ENCODE data around the gene HIPK2. TPM values are rescaled to one million over a fixed set of nuclear protein-coding genes. Genes with fewer than 3 reads are reported as not detected.

The HIPK2 gene
- total and polyA plus RNA-seq, 2 experiments from 2014 or later = 7.3 to 16.9 TPM

- Histone ChIP-seq H3K4me3 (no peak overlapping the region), H3K27me3 (ENCODE audit: insufficient read depth) (no peaks in the 10 kb centered on the region), H3K79me2 (replicated peaks; ENCODE audit: insufficient read depth) (no peaks in the 10 kb centered on the region), H3K36me3 (ENCODE audit: insufficient read depth) (no peaks in the 10 kb centered on the region), H4K20me1 (replicated peaks; ENCODE audit: insufficient read depth) (no peaks in the 10 kb centered on the region), H3K4me2 (no peak overlapping the region), H3F3A (replicated peaks; ENCODE audit: low read depth) (no peaks in the 10 kb centered on the region), H2AFZ (no peak overlapping the region), H3K9me2 (ENCODE audit: insufficient read depth) (0 out of 2 replicates have a peak, but pooled peaks cover 5% of the 10 kb centered on the region), H3K27ac (ENCODE audit: low read depth) (no peak overlapping the region), H3K4me1 (ENCODE audit: insufficient read depth) (peaks cover 23% of the 10 kb centered on the region)
- H3K4me1 Mint-ChIP-seq = peaks cover 36% of the 10 kb centered on the region
- H3K27ac Mint-ChIP-seq = no peak overlapping the region
- ATAC-seq = no peak
- peaks cover 2% of the 10 kb centered on the region; the same call in 1 of the 3 replicates for H3K9me3 Mint-ChIP-seq
- TF ChIP-seq, protein P1, sequence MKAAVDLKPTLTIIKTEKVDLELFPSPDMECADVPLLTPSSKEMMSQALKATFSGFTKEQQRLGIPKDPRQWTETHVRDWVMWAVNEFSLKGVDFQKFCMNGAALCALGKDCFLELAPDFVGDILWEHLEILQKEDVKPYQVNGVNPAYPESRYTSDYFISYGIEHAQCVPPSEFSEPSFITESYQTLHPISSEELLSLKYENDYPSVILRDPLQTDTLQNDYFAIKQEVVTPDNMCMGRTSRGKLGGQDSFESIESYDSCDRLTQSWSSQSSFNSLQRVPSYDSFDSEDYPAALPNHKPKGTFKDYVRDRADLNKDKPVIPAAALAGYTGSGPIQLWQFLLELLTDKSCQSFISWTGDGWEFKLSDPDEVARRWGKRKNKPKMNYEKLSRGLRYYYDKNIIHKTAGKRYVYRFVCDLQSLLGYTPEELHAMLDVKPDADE (IDR thresholded peaks at IDR 0.05) = no peak
- no peak for TF ChIP-seq EZH2phosphoT487 (IDR thresholded peaks at IDR 0.05; ENCODE audit: unreplicated experiment)
- TF ChIP-seq POLR2AphosphoS5 (IDR thresholded peaks at IDR 0.05; ENCODE audit: low read depth) = no peak
- no peak for TF ChIP-seq CREB1 (CRISPR knock-in tag; IDR thresholded peaks at IDR 0.05; ENCODE audit: low read depth)
- TF ChIP-seq ZNF331 (CRISPR knock-in tag; IDR thresholded peaks at IDR 0.05; ENCODE audit: low read depth) = no peak
- TF ChIP-seq, protein P2, sequence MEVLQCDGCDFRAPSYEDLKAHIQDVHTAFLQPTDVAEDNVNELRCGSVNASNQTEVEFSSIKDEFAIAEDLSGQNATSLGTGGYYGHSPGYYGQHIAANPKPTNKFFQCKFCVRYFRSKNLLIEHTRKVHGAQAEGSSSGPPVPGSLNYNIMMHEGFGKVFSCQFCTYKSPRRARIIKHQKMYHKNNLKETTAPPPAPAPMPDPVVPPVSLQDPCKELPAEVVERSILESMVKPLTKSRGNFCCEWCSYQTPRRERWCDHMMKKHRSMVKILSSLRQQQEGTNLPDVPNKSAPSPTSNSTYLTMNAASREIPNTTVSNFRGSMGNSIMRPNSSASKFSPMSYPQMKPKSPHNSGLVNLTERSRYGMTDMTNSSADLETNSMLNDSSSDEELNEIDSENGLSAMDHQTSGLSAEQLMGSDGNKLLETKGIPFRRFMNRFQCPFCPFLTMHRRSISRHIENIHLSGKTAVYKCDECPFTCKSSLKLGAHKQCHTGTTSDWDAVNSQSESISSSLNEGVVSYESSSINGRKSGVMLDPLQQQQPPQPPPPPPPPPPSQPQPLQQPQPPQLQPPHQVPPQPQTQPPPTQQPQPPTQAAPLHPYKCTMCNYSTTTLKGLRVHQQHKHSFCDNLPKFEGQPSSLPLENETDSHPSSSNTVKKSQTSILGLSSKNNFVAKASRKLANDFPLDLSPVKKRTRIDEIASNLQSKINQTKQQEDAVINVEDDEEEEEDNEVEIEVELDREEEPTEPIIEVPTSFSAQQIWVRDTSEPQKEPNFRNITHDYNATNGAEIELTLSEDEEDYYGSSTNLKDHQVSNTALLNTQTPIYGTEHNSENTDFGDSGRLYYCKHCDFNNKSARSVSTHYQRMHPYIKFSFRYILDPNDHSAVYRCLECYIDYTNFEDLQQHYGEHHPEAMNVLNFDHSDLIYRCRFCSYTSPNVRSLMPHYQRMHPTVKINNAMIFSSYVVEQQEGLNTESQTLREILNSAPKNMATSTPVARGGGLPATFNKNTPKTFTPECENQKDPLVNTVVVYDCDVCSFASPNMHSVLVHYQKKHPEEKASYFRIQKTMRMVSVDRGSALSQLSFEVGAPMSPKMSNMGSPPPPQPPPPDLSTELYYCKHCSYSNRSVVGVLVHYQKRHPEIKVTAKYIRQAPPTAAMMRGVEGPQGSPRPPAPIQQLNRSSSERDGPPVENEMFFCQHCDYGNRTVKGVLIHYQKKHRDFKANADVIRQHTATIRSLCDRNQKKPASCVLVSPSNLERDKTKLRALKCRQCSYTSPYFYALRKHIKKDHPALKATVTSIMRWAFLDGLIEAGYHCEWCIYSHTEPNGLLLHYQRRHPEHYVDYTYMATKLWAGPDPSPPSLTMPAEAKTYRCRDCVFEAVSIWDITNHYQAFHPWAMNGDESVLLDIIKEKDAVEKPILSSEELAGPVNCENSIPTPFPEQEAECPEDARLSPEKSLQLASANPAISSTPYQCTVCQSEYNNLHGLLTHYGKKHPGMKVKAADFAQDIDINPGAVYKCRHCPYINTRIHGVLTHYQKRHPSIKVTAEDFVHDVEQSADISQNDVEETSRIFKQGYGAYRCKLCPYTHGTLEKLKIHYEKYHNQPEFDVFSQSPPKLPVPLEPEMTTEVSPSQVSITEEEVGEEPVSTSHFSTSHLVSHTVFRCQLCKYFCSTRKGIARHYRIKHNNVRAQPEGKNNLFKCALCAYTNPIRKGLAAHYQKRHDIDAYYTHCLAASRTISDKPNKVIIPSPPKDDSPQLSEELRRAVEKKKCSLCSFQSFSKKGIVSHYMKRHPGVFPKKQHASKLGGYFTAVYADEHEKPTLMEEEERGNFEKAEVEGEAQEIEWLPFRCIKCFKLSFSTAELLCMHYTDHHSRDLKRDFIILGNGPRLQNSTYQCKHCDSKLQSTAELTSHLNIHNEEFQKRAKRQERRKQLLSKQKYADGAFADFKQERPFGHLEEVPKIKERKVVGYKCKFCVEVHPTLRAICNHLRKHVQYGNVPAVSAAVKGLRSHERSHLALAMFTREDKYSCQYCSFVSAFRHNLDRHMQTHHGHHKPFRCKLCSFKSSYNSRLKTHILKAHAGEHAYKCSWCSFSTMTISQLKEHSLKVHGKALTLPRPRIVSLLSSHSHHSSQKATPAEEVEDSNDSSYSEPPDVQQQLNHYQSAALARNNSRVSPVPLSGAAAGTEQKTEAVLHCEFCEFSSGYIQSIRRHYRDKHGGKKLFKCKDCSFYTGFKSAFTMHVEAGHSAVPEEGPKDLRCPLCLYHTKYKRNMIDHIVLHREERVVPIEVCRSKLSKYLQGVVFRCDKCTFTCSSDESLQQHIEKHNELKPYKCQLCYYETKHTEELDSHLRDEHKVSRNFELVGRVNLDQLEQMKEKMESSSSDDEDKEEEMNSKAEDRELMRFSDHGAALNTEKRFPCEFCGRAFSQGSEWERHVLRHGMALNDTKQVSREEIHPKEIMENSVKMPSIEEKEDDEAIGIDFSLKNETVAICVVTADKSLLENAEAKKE (CRISPR knock-in tag; IDR thresholded peaks at IDR 0.05) = no peak
- TF ChIP-seq EZH2 (IDR thresholded peaks at IDR 0.05; ENCODE audit: low read depth, unreplicated experiment) = no peak
- no peak for TF ChIP-seq STAT1 (IDR thresholded peaks at IDR 0.05; ENCODE audit: unreplicated experiment)
- TF ChIP-seq, protein P3, sequence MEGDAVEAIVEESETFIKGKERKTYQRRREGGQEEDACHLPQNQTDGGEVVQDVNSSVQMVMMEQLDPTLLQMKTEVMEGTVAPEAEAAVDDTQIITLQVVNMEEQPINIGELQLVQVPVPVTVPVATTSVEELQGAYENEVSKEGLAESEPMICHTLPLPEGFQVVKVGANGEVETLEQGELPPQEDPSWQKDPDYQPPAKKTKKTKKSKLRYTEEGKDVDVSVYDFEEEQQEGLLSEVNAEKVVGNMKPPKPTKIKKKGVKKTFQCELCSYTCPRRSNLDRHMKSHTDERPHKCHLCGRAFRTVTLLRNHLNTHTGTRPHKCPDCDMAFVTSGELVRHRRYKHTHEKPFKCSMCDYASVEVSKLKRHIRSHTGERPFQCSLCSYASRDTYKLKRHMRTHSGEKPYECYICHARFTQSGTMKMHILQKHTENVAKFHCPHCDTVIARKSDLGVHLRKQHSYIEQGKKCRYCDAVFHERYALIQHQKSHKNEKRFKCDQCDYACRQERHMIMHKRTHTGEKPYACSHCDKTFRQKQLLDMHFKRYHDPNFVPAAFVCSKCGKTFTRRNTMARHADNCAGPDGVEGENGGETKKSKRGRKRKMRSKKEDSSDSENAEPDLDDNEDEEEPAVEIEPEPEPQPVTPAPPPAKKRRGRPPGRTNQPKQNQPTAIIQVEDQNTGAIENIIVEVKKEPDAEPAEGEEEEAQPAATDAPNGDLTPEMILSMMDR (conservative IDR thresholded peaks at IDR 0.05; ENCODE audit: low read depth in 2 of 2) = no peak
- no peak for TF ChIP-seq JUNB (IDR thresholded peaks at IDR 0.05; ENCODE audit: unreplicated experiment)
- no peaks in the 10 kb centered on the region for H3K36me3 Mint-ChIP-seq (ENCODE audit: low read depth)
- no peak overlapping the region for H3K4me3 Mint-ChIP-seq
- peaks cover 15% of the 10 kb centered on the region for H3K27me3 Mint-ChIP-seq (ENCODE audit: insufficient read depth, low read depth, poor library complexity)
- DNase-seq (ENCODE audit: low spot score) = no peak
Observed at GRCh38 chr7:139661903-139662302, 115.9 kb downstream of the HIPK2 start.

Measured in GM23338 (cell line).